Left lobe of liver (tissue), 2 donors: ENCODE measurements around the gene DDX20. TPM values are rescaled to one million over a fixed set of nuclear protein-coding genes. Genes with fewer than 3 reads are reported as not detected.
A peak's percentile ranks its signal among the peaks of the same experiment; 100 is the strongest.

Experiments used
- ATAC-seq: fragments of 200-7000 bp; cut with Tn5 transposase; one replicate; pipeline ENCODE4 v1.9.1; 2020; ENCODE audit warnings: mild to moderate bottlenecking, moderate library complexity
- DNase-seq: peaks from one replicate; pipeline ENCODE4 v3.0.0-alpha.2; 2020; ENCODE audit warnings: low spot score
- total RNA-seq: library from RNA; stranded (reverse); gene quantifications from one replicate; pipeline ENCODE4 v1.2.1, GENCODE V29; 2021
- donor health status: DM: no; HTN: no; CAD: no; lungs with moderate emphysema.
- donor health status: DM: no; HTN: yes; CAD: no.

Gene DDX20
- total RNA-seq, 1 donor from 2014 or later = 3.2 TPM

DNA sequence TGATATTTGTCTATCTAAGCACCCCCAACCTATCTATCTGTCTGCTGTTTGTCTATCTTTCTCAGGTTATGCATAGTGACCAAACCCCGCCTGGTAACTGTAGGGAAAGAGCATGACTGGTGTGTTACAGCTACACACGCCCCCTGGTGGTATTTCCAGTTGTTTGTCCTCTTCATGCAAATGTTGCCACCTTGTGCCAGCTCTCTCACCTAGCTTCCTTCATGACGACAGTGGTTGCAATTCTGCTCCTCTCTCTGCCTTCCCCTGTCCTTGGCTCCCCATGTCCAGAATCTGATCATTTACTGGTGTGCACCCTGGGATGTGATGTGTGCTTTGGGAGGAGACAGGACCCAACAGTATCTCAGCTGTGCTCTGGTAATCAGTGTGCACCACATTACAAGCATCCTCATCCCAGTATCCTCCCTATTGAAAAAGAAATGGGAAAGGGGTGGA lies 8.4 kb upstream of the DDX20 start:
- peak; percentile 96 for ATAC-seq

GRCh38 chr1:111747947-111748346 lies 7.8 kb upstream of the DDX20 start:
- no peak for DNase-seq
- no peak for ATAC-seq

More for the DNA sequence above, 8.4 kb upstream of the DDX20 start:
- DNase-seq = peak; percentile 64

GRCh38 chr1:111749628-111750027 lies 6.1 kb upstream of the DDX20 start:
- no peak for DNase-seq
- no peak for ATAC-seq

GRCh38 chr1:111750856-111751255 lies 4.8 kb upstream of the DDX20 start:
- no peak for ATAC-seq
- DNase-seq = no peak

- DNase-seq = no peak
Measured at GRCh38 chr1:111751906-111752575, 3.7 kb upstream of the DDX20 start.

DNA sequence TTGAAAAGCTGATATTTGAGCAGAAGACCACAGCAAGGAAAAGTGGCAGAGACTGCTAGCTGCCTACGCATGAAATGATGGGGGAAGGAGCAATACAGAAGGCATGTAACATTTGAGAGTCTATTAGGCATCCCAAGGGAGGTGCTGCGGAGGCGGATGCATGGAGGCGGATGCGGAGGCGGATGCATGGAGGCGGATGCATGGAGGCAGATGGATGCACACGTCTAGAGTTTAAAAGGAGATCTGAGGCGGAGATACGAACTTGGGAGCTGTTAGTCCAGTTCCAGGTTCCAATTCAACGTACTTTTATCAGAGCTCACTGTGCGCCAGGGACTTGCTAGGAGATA lies 744 bp upstream of the DDX20 start:
- DNase-seq = no peak
- ATAC-seq = peak; percentile 24

More at GRCh38 chr1:111751906-111752575, 3.7 kb upstream of the DDX20 start:
- no peak for ATAC-seq

- DNase-seq (no peak), ATAC-seq (peak; percentile 40)
Measured at GRCh38 chr1:111756124-111756513, 418 bp downstream of the DDX20 start.

GRCh38 chr1:111758373-111758772 lies 2.7 kb downstream of the DDX20 start:
- ATAC-seq (no peak), DNase-seq (no peak)

GRCh38 chr1:111761717-111762116 lies 6.0 kb downstream of the DDX20 start:
- DNase-seq (no peak), ATAC-seq (no peak)

- ATAC-seq (no peak), DNase-seq (no peak)
Measured at GRCh38 chr1:111762332-111762731, 6.6 kb downstream of the DDX20 start.

- ATAC-seq (no peak), DNase-seq (no peak)
Measured at GRCh38 chr1:111768023-111768422, 12.3 kb downstream of the DDX20 start.

- DNase-seq (no peak), ATAC-seq (peak; percentile 22)
Measured at GRCh38 chr1:111768625-111769024, 12.9 kb downstream of the DDX20 start.

- DNase-seq = no peak
- ATAC-seq = peak; percentile 92
Measured at GRCh38 chr1:111769517-111770146, 13.9 kb downstream of the DDX20 start.

DNA sequence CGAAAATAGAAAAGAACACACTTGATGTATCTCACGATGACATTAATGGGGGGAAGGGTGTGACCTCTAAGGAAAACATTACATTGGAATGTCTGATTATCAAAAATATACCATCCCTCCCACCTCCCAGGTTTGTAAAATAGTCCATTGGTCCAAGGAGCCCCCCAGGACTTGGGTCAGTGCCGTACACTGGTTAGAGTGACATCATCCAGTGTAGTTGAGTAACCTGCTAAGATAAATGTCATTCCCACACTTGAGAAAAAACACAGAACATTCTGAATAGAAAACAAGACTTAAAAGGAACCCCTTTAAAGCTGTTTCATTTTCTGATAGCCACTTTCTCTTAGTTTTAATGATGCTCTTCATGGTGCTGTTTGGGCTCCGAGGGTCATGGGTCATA lies 15.2 kb downstream of the DDX20 start:
- DNase-seq (no peak), ATAC-seq (no peak)

GRCh38 chr1:111775966-111776365 lies 20.3 kb downstream of the DDX20 start:
- ATAC-seq (no peak), DNase-seq (no peak)

GRCh38 chr1:111776391-111776790 lies 20.7 kb downstream of the DDX20 start:
- ATAC-seq (no peak), DNase-seq (no peak)

DNA sequence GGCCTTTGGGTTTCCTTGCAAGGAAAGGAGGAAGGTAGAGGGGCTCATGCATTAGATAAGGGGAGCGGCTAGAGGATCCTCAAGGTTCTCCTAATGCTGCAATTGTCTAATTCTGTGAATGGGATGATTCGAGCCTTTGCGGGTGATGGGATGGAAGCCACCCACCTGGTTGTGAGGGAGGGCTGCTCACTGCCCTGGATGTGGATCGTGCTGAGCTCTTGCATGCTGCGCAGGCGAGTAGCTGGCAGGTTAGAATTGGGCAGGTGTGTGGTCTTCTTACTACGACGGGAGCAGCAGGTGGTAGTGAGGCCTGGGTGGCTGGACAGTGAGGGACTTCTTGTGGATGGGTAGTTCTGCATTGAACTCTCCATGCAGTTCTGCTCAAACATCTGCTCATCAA lies 21.2 kb downstream of the DDX20 start:
- DNase-seq = no peak
- ATAC-seq = no peak

- no peak for DNase-seq
Measured at GRCh38 chr1:111777301-111777700, 21.6 kb downstream of the DDX20 start.

DNA sequence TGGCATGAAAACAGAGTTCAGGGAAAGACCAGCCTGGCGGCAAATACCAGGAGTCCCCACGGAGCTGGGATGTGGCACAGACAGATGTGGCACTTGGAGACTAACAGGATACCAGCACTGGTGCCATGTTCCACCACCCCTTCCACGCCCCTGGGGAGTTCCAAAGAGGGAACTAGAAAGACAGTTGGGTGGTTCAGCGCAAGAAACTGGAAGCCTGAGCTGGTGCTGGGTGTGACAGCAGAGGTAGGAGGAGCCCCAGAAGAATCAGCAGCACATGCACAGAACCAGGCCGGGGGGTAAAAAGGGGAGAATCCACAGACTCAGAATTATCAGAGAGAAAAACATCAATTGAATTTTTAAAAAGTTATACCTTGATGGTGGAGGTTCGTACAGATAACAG lies 22.4 kb downstream of the DDX20 start:
- DNase-seq (no peak), ATAC-seq (no peak)

More at GRCh38 chr1:111777301-111777700, 21.6 kb downstream of the DDX20 start:
- peak; percentile 56 for ATAC-seq

DNA sequence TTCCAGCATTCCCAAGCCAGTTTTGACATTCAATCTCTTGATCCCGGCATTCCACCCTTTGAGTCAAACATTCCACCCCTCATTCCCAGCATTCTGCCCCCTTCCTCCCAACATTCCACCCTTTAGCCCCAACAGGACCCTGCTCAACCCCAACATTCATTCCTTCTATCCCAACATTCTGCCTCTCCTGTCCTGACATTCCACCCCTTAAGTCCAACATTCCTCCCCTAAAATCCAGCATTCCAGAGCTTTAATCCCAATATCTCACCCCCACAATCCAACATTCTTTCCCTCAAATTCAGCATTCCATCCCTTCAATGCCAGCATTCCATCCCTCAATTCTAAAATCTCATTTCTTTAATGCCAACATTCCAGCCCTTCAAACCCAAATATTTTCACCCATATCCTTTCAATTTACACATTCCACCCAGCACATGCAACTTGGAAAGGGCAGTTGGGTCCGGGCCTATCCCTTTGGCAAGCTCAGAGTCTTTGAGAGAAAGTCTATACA lies 22.9 kb downstream of the DDX20 start:
- ATAC-seq (no peak), DNase-seq (no peak)

GRCh38 chr1:111779546-111779945 lies 23.8 kb downstream of the DDX20 start:
- ATAC-seq = no peak

GRCh38 chr1:111784273-111784901 lies 28.7 kb downstream of the DDX20 start:
- no peak for DNase-seq
- no peak for ATAC-seq

More at GRCh38 chr1:111779546-111779945, 23.8 kb downstream of the DDX20 start:
- DNase-seq = no peak
